ENCODE data around the gene DCAF7.

The DCAF7 gene

GRCh38 chr17:63526861-63527260, 23.4 kb upstream of the DCAF7 start:
- no peak for TF ChIP-seq CTCF (IDR thresholded peaks at IDR 0.05; ENCODE audit: low read depth, low read length)
- no peak overlapping the region for H3K4me3 ChIP-seq (ENCODE audit: low read depth, low read length)

DNA sequence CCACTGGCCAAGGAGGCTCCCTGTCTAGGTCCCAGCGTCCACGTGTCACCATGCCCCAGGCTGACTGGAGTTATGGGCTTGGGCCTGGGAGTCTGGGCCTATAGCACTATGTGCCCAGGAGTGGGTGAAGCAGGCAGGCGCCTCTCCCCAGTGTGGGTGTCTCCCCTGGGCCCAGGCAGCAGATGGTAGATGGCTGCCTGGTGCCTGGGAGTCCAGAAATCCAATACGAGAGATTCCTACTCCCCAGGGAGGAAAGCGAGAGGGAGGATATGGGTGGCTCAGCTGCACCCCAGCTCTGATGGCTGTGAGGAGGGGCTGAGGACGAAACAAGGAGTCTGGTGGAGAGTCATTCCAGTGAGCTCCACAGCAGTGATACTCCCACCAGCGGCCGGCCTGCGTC, 22.1 kb upstream of the DCAF7 start:
- TF ChIP-seq CTCF (IDR thresholded peaks at IDR 0.05; ENCODE audit: low read depth, low read length), result no peak
- H3K4me3 ChIP-seq (ENCODE audit: low read depth, low read length), result no peak overlapping the region

DNA sequence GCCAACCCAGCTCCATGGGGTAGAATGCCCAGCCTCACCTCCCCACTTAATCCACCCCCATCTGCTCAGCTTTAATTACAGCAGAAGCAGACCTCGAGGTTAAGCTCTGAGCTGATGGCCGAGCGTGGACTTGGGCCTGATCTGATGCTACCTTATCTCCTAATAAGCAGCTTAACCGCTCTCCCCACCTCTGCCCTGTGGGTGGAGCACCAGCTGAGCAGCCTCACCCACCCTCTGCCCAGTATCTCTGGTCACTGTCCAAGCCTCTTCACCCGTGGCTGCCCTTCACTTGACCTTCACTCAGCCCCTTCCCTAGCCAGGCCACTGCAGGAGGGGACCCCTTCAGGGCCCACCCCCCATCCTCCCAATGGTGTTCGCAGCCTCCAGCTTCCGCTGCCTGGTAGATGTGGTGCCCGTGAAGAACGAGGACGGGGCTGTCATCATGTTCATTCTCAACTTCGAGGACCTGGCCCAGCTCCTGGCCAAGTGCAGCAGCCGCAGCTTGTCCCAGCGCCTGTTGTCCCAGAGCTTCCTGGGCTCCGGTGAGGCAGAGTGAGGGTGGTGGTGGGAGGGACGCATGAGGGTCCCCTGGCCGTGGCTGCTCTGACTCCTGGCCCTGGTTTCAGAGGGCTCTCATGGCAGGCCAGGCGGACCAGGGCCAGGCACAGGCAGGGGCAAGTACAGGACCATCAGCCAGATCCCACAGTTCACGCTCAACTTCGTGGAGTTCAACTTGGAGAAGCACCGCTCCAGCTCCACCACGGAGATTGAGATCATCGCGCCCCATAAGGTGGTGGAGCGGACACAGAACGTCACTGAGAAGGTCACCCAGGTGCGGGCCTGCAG, 20.3 kb upstream of the DCAF7 start:
- no peak overlapping the region for H3K4me3 ChIP-seq (ENCODE audit: low read depth, low read length)
- TF ChIP-seq CTCF (IDR thresholded peaks at IDR 0.05; ENCODE audit: low read depth, low read length), result no peak

DNA sequence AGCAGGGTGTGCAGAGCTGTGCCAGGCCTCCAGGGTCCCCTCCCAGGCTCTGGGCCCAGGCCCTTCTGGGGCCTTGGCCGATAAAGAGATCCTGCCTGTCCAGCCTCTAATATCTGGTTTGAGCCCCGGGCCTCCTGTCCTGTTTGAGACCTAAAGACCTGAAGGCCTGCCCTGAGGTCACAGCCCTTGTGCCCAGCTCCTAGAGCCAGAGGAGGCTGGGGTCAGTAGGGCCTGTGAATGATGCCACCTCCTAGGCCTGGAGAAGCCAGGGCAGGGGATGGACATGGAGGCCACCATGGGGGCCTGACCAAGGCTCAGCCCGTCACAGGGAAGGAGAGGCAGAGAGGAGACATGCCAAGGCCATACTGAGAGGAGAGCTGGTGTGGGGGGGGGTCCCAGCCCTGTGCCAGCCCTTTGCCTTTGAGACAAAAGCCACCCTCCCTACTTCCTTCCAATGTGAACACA, 19.7 kb upstream of the DCAF7 start:
- TF ChIP-seq CTCF (IDR thresholded peaks at IDR 0.05; ENCODE audit: low read depth, low read length), result no peak
- no peak overlapping the region for H3K4me3 ChIP-seq (ENCODE audit: low read depth, low read length)

GRCh38 chr17:63531022-63531965, 19.0 kb upstream of the DCAF7 start:
- no peak for TF ChIP-seq CTCF (IDR thresholded peaks at IDR 0.05; ENCODE audit: low read depth, low read length)
- no peak overlapping the region for H3K4me3 ChIP-seq (ENCODE audit: low read depth, low read length)

- H3K4me3 ChIP-seq (ENCODE audit: low read depth, low read length), result no peak overlapping the region
- TF ChIP-seq CTCF (IDR thresholded peaks at IDR 0.05; ENCODE audit: low read depth, low read length), result no peak
Observed at GRCh38 chr17:63533433-63534077, 16.7 kb upstream of the DCAF7 start.

All from WI38 (cell line).